SHP77 treated with DMSO at 0.1 percent for 48 hours (cell line): Measurements from ENCODE around the gene KRTAP9-3.
"Not testable (repeated sequence)": the region's sequence is repeated elsewhere in the genome, so short reads cannot be mapped to it uniquely, and the experiment has no call there.

Experiments used
- DNase-seq: peaks from one replicate; lab custom pipeline; 2025; lab: John Stamatoyannopoulos, UW

KRTAP9-3 gene, protein sequence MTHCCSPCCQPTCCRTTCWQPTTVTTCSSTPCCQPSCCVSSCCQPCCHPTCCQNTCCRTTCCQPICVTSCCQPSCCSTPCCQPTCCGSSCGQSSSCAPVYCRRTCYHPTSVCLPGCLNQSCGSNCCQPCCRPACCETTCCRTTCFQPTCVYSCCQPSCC

DNA sequence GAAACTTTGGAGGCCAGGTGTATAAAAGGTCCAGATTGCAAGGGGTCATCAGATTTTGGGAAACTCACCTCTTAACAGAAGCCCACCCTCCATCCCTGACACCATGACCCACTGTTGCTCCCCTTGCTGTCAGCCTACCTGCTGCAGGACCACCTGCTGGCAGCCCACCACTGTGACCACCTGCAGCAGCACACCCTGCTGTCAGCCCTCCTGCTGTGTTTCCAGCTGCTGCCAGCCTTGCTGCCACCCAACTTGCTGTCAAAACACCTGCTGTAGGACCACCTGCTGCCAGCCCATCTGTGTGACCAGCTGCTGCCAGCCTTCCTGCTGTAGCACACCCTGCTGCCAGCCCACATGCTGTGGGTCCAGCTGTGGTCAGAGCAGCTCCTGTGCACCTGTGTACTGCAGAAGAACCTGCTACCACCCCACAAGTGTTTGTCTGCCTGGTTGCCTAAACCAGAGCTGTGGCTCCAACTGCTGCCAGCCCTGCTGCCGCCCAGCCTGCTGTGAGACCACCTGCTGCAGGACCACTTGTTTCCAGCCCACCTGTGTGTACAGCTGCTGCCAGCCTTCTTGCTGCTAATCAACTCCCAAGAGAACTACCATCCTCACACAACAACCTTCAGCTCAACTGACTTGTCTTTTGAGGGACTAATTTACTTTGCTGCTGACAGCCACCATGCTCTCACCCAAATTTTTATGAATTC, at the start of gene KRTAP9-3:
Gene KRTAP9-3 (plus strand): TSS at position 51 of the 707 bp plus-strand sequence. CDS start 53 bp downstream, at position 104.
- not testable (repeated sequence) for DNase-seq

- DNase-seq: no peak
These were observed 47.7 kb upstream of the KRTAP9-3 start, which contains the start of gene KRTAP4-1 for GRCh38 chr17:41184480-41184961. TSS of gene KRTAP4-1 (minus strand) at chr17:41184911. CDS start at chr17:41184854, 57 bp downstream.

- no peak for DNase-seq
These were observed 47.2 kb upstream of the KRTAP9-3 start for GRCh38 chr17:41185001-41185400.

GRCh38 chr17:41186872-41187271, 45.4 kb upstream of the KRTAP9-3 start:
- no peak for DNase-seq

DNA sequence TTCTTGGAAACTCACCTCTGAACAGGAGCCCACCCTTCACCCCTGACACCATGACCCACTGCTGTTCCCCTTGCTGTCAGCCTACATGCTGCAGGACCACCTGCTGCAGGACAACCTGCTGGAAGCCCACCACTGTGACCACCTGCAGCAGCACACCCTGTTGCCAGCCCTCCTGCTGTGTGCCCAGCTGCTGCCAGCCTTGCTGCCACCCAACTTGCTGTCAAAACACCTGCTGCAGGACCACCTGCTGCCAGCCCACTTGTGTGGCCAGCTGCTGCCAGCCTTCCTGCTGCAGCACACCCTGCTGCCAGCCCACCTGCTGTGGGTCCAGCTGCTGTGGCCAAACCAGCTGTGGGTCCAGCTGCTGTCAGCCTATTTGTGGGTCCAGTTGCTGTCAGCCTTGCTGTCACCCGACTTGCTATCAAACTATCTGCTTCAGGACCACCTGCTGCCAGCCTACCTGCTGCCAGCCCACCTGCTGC, 42.4 kb upstream of the KRTAP9-3 start, which contains the start of gene KRTAP9-1:
Gene KRTAP9-1 (plus strand): TSS at position 51 of the 482 bp plus-strand sequence. CDS start 0 bp downstream, at position 51.
- not testable (repeated sequence) for DNase-seq

- no peak for DNase-seq
These were observed 41.9 kb upstream of the KRTAP9-3 start for GRCh38 chr17:41190328-41190727.

- DNase-seq: no peak
These were observed 36.2 kb upstream of the KRTAP9-3 start for GRCh38 chr17:41196068-41196467.

- no peak for DNase-seq
These were observed 32.7 kb upstream of the KRTAP9-3 start for GRCh38 chr17:41199421-41200078.

DNA sequence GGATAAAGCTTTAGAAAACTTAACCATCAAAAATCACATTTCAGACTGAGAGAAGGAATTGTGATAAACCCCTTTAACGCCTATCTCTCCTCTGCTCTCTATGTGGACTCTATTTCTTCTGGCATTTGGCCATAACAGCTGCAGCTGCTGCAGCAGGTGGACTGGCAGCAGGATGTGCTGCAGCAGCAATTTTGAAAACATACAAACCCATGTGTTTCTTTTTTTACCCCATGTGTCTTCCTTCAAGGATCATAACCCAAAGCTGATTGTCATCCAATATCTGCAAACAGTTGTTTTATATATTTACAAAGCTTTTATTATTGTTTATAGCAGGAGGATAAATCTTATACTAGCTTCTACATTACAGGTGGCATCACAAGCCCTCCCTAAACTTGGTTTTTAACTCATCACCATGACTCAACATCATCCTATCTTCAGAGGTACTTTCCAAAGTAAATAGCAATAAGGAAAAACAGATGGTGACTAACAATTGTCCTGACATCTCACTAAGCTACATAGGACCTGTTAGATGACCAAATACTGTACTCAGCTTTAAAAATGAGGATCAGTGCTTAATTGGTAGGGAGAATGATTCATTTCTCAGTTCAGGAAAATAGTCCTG, 20.3 kb upstream of the KRTAP9-3 start:
- peak; percentile 22 for DNase-seq

DNA sequence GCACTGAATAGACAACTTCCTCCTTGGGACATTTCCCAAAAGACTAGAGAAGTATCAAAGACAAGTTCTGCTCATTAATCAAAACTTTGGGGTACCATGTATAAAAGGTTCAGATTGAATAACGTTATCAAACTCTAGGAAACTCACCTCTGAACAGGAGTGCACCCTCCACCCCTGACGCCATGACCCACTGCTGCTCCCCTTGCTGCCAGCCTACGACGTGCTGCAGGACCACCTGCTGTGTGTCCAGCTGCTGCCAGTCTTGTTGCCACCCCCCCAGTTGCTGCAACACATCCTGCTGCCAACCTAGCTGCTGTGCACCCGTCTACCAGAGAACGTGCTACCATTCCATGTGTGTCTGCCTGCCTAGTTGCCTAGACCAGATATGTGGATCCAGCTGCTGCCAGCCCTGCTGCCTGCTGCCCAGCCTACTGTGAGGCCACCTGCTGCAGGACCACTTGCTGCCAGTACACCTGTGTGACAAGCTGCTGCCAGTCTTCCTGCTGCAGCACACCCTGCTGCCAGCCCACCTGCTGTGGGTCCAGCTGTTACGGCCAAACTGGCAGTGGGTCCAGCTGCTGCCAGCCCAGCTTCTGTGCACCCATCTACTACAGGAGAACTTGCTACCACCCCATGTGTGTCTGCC, 19.6 kb upstream of the KRTAP9-3 start:
- DNase-seq: no peak

DNA sequence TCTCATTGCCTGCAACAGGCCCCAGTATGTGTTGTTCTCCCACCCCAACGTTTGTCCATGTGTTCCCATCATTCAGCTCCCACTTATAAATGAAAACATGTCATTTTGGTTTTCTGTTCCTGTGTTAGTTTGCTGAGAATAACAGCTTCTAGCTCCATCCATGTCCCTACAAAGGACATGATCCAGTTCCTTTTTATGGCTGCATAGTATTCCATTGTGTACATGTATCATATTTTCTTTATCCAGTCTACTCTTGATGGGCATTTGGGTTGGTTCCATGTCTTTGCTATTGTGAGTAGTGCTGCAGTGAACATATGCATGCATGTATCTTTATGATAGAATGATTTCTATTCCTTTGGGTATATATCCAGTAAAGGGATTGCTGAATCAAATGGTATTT, 16.6 kb upstream of the KRTAP9-3 start:
- no peak for DNase-seq

DNA sequence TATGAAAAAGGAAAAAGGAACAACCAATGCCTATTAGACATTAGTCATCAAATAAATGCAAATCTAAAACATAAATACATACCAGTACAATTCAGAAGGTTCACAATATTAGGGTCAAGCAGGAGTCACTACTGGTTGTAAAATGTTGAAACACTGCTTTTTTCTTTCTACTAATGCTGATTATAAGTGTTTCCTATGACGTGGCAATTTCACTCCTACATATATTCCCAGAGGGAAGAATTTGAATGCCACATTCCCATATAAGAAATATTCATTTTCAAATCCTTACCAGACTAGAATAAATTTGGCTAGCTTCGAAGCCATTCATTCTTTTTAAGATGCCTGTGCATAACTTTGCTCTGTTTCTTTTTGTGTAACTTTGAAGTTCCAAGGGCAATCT, 8.4 kb upstream of the KRTAP9-3 start:
- no peak for DNase-seq

DNA sequence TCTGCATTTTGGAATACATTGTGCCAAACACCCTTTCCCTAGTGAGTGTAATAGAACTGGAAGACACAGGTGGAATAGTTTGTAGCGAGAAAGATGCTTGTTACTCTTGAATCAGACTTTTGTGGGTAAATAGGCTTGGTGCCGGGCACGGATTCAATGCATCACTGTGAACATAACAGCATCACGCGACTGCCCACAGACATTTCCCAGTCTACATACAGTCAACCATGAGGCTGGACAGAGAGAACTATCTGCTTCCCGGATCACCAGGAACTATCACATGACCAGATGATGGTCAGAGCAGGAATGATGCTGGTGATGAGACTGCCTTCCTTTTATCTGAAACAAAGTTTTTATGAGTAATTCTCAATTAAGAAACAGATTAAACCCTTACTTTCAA, 6.2 kb upstream of the KRTAP9-3 start:
- DNase-seq: no peak

- DNase-seq: not testable (repeated sequence)
These were observed 5.6 kb upstream of the KRTAP9-3 start, which contains the start of gene KRTAP9-2 for GRCh38 chr17:41226598-41227095. TSS of gene KRTAP9-2 (plus strand) at chr17:41226648. CDS start at chr17:41226655, 7 bp downstream.

DNA sequence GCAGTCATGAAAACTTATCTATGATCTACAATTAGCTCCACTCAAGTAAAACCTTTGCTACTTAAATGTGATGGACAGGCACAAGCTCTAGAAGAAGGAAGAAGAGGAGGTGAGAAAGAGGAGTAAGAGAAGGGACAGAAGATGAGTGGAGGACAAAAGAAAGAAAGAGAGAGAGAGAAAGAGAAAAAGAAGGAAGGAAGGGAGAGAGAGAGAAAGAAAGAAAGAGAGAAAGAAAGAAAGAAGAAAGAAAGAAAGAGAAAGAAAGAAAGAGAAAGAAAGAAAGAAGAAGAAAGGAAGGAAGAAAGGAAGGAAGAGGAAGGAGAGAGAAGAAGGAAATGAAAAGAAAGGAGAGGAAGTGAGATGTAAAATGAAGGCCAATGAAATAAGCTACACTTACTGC, 2.2 kb upstream of the KRTAP9-3 start:
- no peak for DNase-seq

DNA sequence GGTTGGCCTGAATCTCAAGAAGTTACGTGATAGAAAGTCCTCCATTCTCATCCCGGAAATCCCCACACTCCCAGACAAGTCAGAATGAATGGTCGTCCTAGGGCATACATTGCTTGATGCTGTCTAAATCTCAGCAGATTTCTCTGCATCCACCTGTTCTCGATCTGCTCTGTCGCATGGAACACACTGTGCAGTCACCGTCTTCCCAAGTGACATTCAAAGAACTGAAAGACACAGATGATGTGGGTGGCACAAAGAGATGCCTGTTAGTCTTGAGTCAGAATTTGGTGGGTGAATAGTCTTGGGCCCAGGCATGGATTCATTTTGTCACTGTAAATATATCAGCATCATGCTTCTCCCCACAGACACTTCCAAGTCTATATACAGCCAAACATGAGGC, 518 bp upstream of the KRTAP9-3 start:
- no peak for DNase-seq

DNA sequence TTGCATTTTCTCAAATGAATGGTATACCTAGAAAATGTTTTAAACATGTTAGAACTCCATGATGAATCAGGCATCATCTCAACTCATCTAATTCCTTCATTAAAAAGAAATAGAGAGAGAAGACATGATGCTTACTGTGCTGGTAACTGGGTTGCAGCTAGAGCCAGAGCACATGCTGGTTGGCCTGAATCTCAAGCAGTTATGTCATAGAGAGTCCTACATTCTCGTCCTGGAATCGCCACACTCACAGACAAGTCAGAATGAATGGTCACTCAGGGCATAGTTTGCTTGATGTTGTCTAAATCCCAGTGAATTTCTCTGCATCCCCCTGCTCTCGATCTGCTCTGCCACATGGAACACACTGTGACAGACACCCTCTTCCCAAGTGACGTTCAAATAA, 4.9 kb downstream of the KRTAP9-3 start:
- not testable (repeated sequence) for DNase-seq

DNA sequence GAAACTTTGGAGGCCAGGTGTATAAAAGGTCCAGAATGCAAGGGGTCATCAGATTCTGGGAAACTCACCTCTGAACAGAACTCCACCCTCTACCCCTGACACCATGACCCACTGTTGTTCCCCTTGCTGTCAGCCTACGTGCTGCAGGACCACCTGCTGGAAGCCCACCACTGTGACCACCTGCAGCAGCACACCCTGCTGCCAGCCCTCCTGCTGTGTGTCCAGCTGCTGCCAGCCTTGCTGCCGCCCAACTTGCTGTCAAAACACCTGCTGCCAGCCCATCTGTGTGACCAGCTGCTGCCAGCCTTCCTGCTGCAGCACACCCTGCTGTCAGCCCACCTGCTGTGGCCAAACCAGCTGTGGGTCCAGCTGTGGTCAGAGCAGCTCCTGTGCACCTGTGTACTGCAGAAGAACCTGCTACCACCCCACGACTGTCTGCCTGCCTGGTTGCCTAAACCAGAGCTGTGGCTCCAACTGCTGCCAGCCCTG, 5.7 kb downstream of the KRTAP9-3 start, which contains the start of gene KRTAP9-8:
Gene KRTAP9-8 (plus strand): TSS at position 51 of the 489 bp plus-strand sequence. CDS start 53 bp downstream, at position 104.
- DNase-seq: not testable (repeated sequence)

- DNase-seq: not testable (repeated sequence)
These were observed 14.9 kb downstream of the KRTAP9-3 start for GRCh38 chr17:41246995-41247787.

DNA sequence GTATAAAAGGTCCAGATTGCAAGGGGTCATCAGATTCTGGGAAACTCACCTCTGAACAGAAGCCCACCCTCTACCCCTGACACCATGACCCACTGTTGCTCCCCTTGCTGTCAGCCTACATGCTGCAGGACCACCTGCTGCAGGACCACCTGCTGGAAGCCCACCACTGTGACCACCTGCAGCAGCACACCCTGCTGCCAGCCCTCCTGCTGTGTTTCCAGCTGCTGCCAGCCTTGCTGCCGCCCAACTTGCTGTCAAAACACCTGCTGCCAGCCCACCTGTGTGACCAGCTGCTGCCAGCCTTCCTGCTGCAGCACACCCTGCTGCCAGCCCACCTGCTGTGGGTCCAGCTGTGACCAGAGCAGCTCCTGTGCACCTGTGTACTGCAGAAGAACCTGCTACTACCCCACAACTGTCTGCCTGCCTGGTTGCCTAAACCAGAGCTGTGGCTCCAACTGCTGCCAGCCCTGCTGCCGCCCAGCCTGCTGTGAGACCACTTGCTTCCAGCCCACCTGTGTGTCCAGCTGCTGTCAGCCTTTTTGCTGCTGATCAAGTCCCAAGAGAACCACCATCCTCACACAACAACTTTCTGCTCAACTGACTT, 17.5 kb downstream of the KRTAP9-3 start, which contains the start of gene KRTAP9-4:
Gene KRTAP9-4 (plus strand): TSS at position 51 of the 604 bp plus-strand sequence. CDS start 34 bp downstream, at position 85.
- not testable (repeated sequence) for DNase-seq
